HG03060 (cell line): ENCODE measurements around the gene SIRPA.

Experiments used
- ATAC-seq: cut with Tn5 transposase; IDR thresholded peaks from one replicate; pipeline ENCODE4 v1.9.1; 2021; ENCODE audit warnings: low read depth, moderate number of reproducible peaks; ENCODE audit not compliant: unreplicated experiment

Gene SIRPA

GRCh38 chr20:1928154-1928553, 32.9 kb downstream of the SIRPA start:
- ATAC-seq = no peak

GRCh38 chr20:1928782-1929181, 33.6 kb downstream of the SIRPA start:
- ATAC-seq = no peak

GRCh38 chr20:1929460-1929859, 34.3 kb downstream of the SIRPA start:
- no peak for ATAC-seq

- no peak for ATAC-seq
These were observed 35.0 kb downstream of the SIRPA start for GRCh38 chr20:1930165-1930564.

GRCh38 chr20:1931830-1932229, 36.6 kb downstream of the SIRPA start:
- no peak for ATAC-seq

- no peak for ATAC-seq
These were observed 37.8 kb downstream of the SIRPA start for GRCh38 chr20:1932971-1933370.

- ATAC-seq = no peak
These were observed 38.3 kb downstream of the SIRPA start for GRCh38 chr20:1933465-1933870.

- no peak for ATAC-seq
These were observed 38.9 kb downstream of the SIRPA start for GRCh38 chr20:1934156-1934555.

GRCh38 chr20:1934721-1935573, 39.7 kb downstream of the SIRPA start:
- no peak for ATAC-seq

- no peak for ATAC-seq
These were observed 40.6 kb downstream of the SIRPA start for GRCh38 chr20:1935696-1936366.

- ATAC-seq = no peak
These were observed 42.2 kb downstream of the SIRPA start for GRCh38 chr20:1937316-1937976.

GRCh38 chr20:1938464-1939269, 43.5 kb downstream of the SIRPA start:
- no peak for ATAC-seq

GRCh38 chr20:1939270-1939595, 44.0 kb downstream of the SIRPA start:
- no peak for ATAC-seq

- no peak for ATAC-seq
These were observed 45.4 kb downstream of the SIRPA start for GRCh38 chr20:1940581-1940980.

- ATAC-seq = no peak
These were observed 46.0 kb downstream of the SIRPA start for GRCh38 chr20:1941226-1941625.

- no peak for ATAC-seq
These were observed 46.9 kb downstream of the SIRPA start for GRCh38 chr20:1942061-1942460.

- ATAC-seq = no peak
These were observed 47.5 kb downstream of the SIRPA start for GRCh38 chr20:1942486-1943274.

- no peak for ATAC-seq
These were observed 48.2 kb downstream of the SIRPA start for GRCh38 chr20:1943275-1944002.

GRCh38 chr20:1944345-1945091, 49.3 kb downstream of the SIRPA start:
- ATAC-seq = no peak
